GM12872 (cell line): ENCODE results near the gene CENPK.

Source experiments
- CTCF ChIP-seq: IDR thresholded peaks from 3 replicates; pipeline ENCODE4 v1.5.1; 2011; ENCODE audit warnings: low read depth, mild to moderate bottlenecking, low read length, moderate library complexity; ENCODE audit not compliant: insufficient read depth

The CENPK gene

GRCh38 chr5:65563777-65564176, 809 bp upstream of the CENPK start:
- TF ChIP-seq CTCF: no peak

- no peak for TF ChIP-seq CTCF
Observed at GRCh38 chr5:65556718-65557117, 6.2 kb downstream of the CENPK start.

- TF ChIP-seq CTCF: no peak
Observed at GRCh38 chr5:65556181-65556580, 6.8 kb downstream of the CENPK start.

- TF ChIP-seq CTCF: no peak
Observed at GRCh38 chr5:65555287-65555686, 7.7 kb downstream of the CENPK start.

GRCh38 chr5:65553941-65554340, 9.0 kb downstream of the CENPK start:
- TF ChIP-seq CTCF: no peak

GRCh38 chr5:65548281-65548680, 14.7 kb downstream of the CENPK start:
- TF ChIP-seq CTCF: no peak

- no peak for TF ChIP-seq CTCF
Observed at GRCh38 chr5:65546141-65546540, 16.8 kb downstream of the CENPK start.

GRCh38 chr5:65544473-65544872, 18.5 kb downstream of the CENPK start:
- no peak for TF ChIP-seq CTCF
